Mucosa of descending colon (tissue), 3 donors: ENCODE results near the gene ELMO1. TPM values are rescaled to one million over a fixed set of nuclear protein-coding genes. Genes with fewer than 3 reads are reported as not detected.

ENCODE experiments used
- ATAC-seq: fragments of 200-7000 bp; cut with Tn5 transposase; one replicate; pipeline ENCODE4 v1.9.1; 2020; ENCODE audit warnings: mild to moderate bottlenecking, moderate library complexity
- DNase-seq, 3 donors: peaks; one replicate each; pipeline ENCODE4 v3.0.0-alpha.2; 2020
- H3K36me3 ChIP-seq: fragments of 200-600 bp; one replicate; pipeline ENCODE4 v1.8.0; 2021; ENCODE audit warnings: low read depth, mild to moderate bottlenecking
- H3K4me1 ChIP-seq: fragments of 200-600 bp; one replicate; pipeline ENCODE4 v1.8.0; 2021; ENCODE audit warnings: low read depth, mild to moderate bottlenecking
- H3K4me3 ChIP-seq: fragments of 200-600 bp; one replicate; pipeline ENCODE4 v1.8.0; 2021; ENCODE audit warnings: mild to moderate bottlenecking
- H3K9me3 ChIP-seq: fragments of 200-600 bp; one replicate; pipeline ENCODE4 v1.8.0; 2021; ENCODE audit warnings: mild to moderate bottlenecking
- intact Hi-C, 2 donors: fragments of 100-400 bp; cut with DNase I in 1 of 2; cut with micrococcal nuclease in 1 of 2; formaldehyde crosslinking; loops; one replicate each; pipeline versions ENCODE4 v1.11.0 to v1.11.1; 2022; cut with DNase I, micrococcal nuclease
- total RNA-seq, 3 donors: library from RNA; stranded (reverse); fragmentation: NEBNext Ultra II Directional in 2 of 3; extraction: Animal tissue kit (Norgen Biotek cat#: 25700) in 2 of 3; gene quantifications; one replicate each; pipeline versions ENCODE4 v1.2.1 to v1.2.4, GENCODE V29; 2021 to 2023
- TF ChIP-seq, protein P1 (sequence below): fragments of 200-600 bp; IDR thresholded peaks from one replicate; pipeline ENCODE4 v1.8.0; 2022; ENCODE audit warnings: antibody characterized with exemption, mild to moderate bottlenecking
- donor health status: DM: no; HTN: no; CAD: no; lungs with moderate emphysema.
- donor health status: DM: no; HTN: no; CAD: no.
- donor health status: DM: no; HTN: yes; CAD: no.

Gene ELMO1
- total RNA-seq, 3 donors from 2014 or later = 9.7 to 27.2 (median 18.2) TPM

DNA sequence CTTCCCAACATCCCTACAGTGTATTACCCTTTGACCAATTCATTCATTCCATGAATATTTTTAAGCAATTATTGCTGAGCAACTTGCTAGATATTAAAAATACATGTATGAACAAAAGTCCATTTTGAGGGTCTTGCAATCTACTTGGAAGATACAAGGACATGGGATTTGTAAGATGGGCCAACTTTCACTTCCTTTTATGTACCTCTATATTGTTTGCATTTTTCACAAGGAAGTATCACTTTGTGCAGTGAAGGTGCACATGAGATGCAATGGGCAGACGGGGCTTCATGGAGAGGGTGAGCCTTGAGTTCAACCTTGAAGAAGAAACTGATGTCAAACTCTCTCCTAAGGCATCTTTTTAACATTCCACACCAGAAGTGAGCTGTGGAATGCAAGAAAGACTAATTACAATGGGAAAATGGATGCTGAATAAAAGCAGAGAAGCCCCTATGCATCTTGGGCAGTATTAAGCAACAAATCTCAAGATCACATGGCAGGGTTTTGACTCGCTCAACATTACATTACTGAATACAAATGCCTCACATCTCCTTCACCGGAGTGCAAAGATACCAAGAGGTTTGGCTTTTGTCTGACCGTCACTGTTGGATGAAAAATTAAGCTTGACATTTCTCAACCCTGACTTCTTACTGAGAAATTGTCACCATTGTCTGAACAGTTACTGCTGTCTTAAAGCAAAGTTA, 341.5 kb downstream of the ELMO1 start:
- no peaks in the 10 kb centered on the region for H3K36me3 ChIP-seq
- no peaks in the 10 kb centered on the region for H3K9me3 ChIP-seq
- intact Hi-C loops = no loop called here
- no peaks in the 10 kb centered on the region for H3K4me1 ChIP-seq
- DNase-seq (no peak), ATAC-seq (no peak)
- TF ChIP-seq, protein P1, sequence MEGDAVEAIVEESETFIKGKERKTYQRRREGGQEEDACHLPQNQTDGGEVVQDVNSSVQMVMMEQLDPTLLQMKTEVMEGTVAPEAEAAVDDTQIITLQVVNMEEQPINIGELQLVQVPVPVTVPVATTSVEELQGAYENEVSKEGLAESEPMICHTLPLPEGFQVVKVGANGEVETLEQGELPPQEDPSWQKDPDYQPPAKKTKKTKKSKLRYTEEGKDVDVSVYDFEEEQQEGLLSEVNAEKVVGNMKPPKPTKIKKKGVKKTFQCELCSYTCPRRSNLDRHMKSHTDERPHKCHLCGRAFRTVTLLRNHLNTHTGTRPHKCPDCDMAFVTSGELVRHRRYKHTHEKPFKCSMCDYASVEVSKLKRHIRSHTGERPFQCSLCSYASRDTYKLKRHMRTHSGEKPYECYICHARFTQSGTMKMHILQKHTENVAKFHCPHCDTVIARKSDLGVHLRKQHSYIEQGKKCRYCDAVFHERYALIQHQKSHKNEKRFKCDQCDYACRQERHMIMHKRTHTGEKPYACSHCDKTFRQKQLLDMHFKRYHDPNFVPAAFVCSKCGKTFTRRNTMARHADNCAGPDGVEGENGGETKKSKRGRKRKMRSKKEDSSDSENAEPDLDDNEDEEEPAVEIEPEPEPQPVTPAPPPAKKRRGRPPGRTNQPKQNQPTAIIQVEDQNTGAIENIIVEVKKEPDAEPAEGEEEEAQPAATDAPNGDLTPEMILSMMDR = no peak
- H3K4me3 ChIP-seq = no peak overlapping the region

GRCh38 chr7:37105762-37106161, 342.9 kb downstream of the ELMO1 start:
- Histone ChIP-seq H3K4me1 (no peaks in the 10 kb centered on the region), H3K9me3 (no peaks in the 10 kb centered on the region), H3K36me3 (no peaks in the 10 kb centered on the region), H3K4me3 (no peak overlapping the region)
- DNase-seq = no peak
- TF ChIP-seq, protein P1 = no peak
- intact Hi-C loops = no loop called here
- no peak for ATAC-seq

DNA sequence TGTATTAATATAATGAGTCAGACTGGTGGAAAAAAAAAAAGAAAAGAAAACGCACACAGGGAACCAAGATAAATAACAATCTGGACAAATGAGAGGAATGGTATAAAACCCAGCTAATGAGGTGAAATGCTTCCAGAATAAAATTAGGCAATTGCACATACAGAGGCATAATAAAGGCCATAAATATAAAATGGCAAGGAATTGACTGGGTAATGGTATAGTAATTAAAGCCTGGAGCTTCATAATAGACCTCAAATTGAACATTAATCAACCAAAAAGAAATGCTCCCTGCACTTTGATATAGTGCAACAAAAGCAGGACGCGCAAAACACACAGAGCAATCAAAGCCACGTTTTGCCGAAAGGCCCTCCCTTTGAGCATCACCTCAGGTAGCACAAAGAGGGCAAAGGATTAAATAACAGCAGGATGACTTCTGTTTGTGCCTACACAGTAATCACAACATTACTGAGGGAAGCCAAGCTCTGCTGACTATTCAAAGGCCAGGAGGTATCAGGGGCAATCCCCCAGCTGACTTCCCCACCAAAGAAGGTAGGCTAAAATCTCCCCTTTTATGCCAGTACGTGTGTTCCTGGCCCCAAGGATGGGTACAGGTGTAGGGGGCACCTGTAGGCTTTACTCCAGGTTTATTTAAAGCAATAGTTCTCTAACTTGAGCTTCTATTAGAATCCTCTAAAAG, 343.7 kb downstream of the ELMO1 start:
- intact Hi-C loops = no loop called here
- ATAC-seq (no peak), DNase-seq (no peak)
- Histone ChIP-seq H3K4me1 (no peaks in the 10 kb centered on the region), H3K36me3 (no peaks in the 10 kb centered on the region), H3K4me3 (no peak overlapping the region), H3K9me3 (no peaks in the 10 kb centered on the region)
- TF ChIP-seq, protein P1 = no peak

DNA sequence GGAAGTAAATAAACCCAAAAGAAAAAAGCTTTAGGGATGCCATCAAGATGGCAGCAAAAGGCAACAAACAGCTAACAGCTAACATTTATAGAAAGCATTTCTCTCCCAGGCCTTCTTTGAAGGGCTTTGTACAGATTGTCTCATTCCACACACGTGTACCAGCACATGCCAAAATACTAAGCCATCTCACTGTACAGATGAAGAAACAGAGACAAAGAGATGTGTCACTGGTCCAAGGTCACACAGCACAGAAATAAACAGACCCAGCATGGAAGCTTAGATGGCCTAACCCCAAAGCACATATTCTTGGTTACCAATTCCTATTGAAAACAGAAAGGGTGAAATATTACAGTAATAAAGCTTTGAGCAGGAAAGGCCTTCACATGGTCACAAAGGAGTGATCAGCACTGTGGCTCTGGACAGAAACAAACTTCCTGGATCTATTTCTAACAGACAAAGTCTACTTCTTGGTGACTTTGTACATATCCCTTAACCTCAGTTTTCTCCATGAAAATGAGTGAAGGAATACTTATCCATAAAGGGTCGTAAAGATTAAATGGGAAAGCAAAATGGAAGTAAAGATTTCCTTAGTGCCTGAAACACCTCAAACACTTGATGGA, 346.0 kb downstream of the ELMO1 start:
- Histone ChIP-seq H3K36me3 (no peaks in the 10 kb centered on the region), H3K9me3 (no peaks in the 10 kb centered on the region), H3K4me1 (no peaks in the 10 kb centered on the region), H3K4me3 (no peak overlapping the region)
- no peak for ATAC-seq
- intact Hi-C loops = no loop called here
- no peak for DNase-seq
- TF ChIP-seq, protein P1 = no peak

DNA sequence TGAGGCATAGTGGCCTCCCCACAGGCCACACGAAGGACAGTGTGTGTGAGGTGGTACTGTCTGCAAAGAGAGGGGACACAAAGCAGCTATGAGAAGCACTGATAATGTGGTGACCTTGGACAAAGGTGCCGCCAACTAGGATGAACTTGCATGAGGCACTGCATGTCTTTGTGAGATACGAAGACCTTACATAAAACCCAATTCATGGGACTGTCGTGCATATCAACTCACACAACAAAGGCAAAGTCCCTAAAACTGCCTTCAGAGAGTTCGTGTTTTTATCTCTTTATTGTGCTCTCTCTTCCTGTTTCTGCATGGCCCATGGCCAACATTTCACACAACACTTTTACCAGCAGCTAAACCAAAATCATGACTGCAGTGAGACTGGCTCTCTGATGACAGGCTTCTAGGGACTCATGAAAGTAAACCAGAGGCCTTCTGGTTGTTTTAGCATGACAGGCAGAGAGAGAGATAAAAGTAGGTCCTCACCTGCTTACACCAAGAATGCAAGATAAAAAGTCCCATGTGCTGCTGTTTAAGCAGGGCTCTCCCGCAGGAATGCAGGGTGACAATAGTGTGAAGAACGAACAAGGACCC, 347.8 kb downstream of the ELMO1 start:
- intact Hi-C loops = no loop called here
- ATAC-seq = peak; percentile 53
- TF ChIP-seq, protein P1 = no peak
- Histone ChIP-seq H3K4me1 (no peaks in the 10 kb centered on the region), H3K4me3 (no peak overlapping the region), H3K9me3 (no peaks in the 10 kb centered on the region), H3K36me3 (no peaks in the 10 kb centered on the region)
- DNase-seq = peak in 1 of 3 donors; percentile 40
